Breast epithelium (tissue), 4 donors: ENCODE results near the gene CAMTA1. TPM values are rescaled to one million over a fixed set of nuclear protein-coding genes. Genes with fewer than 3 reads are reported as not detected.

Experiments used
- DNase-seq, 2 donors: peaks; one replicate each; pipeline ENCODE4 v3.0.0-alpha.2; 2019; ENCODE audit warnings: low spot score in 2 of 2
- H3K27ac ChIP-seq, 2 donors: fragments of 200-600 bp; sonication (generic) in 1 of 2; one replicate each; pipeline ENCODE4 v1.5.1; 2016 to 2019; ENCODE audit warnings: mild to moderate bottlenecking in 1 of 2
- H3K27me3 ChIP-seq, 2 donors: fragments of 200-600 bp; sonication (generic) in 1 of 2; one replicate each; pipeline versions ENCODE4 v1.5.1 to v1.6.0; 2017 to 2019; ENCODE audit warnings: control low read depth in 1 of 2, mild to moderate bottlenecking in 1 of 2
- H3K36me3 ChIP-seq: fragments of 200-600 bp; one replicate; pipeline ENCODE4 v1.5.1; 2019
- H3K4me1 ChIP-seq, 2 donors: fragments of 200-600 bp; sonication (generic); one replicate each; pipeline ENCODE4 v1.5.1; 2016 to 2019; ENCODE audit warnings: control low read depth in 1 of 2
- H3K4me3 ChIP-seq, 3 donors: fragments of 200-600 bp; sonication (generic); 1 replicate in 2 of 3; 2 replicates in 1 of 3; pipeline ENCODE4 v1.5.1; 2016 to 2019; ENCODE audit warnings: mild to moderate bottlenecking in 3 of 3, moderate library complexity in 2 of 3
- H3K9me3 ChIP-seq, 2 donors: fragments of 200-600 bp; sonication (generic) in 1 of 2; one replicate each; pipeline ENCODE4 v1.5.1; 2016 to 2019; ENCODE audit warnings: control low read depth in 1 of 2
- POLR2A ChIP-seq: fragments of 450-650 bp; IDR thresholded peaks from one replicate; pipeline ENCODE4 v1.6.1; 2016; ENCODE audit warnings: antibody characterized with exemption, mild to moderate bottlenecking, moderate library complexity
- POLR2AphosphoS5 ChIP-seq, 3 donors: sonication (generic); formaldehyde crosslinking; IDR thresholded peaks; one replicate each; pipeline ENCODE4 v1.6.1; 2017; ENCODE audit warnings: antibody characterized with exemption in 3 of 3
- intact Hi-C: fragments of 100-400 bp; cut with DNase I; formaldehyde crosslinking; loops from one replicate; pipeline ENCODE4 v1.15.1; 2023; ENCODE audit warnings: low total_unique reads
- total RNA-seq, 3 donors: library from RNA; depleted of rRNA; stranded (reverse); fragments of >200 nt; gene quantifications; one replicate each; pipeline ENCODE4 v1.1.0, GENCODE V29; 2016
- TF ChIP-seq, protein P1 (sequence below), 3 donors: fragments of 450-650 bp; IDR thresholded peaks; one replicate each; pipeline ENCODE4 v1.5.1; 2016 to 2017; ENCODE audit warnings: antibody characterized with exemption in 3 of 3, mild to moderate bottlenecking in 3 of 3, moderate library complexity in 3 of 3

The CAMTA1 gene
- total RNA-seq, 3 donors from 2014 or later = 53.4 to 84.0 (median 61.9) TPM

DNA sequence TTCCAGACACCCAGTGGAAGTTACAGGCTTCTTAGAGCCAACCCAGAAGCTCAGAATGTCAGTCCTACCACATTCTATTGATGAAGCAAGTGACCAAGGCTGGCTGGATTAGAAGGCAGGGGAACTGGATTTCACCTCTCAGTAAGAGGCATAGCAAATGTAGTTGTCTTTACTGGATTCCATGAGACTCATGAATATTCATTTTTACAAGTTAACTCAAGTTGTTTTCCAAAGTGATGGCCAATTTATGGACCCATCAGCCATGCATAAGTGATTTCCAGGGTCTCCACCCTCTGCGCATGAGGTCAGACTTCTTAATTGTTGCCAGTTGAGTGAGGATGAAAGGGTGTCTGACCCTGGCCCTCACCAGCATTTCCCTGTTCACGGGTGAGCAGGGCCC, 559.0 kb downstream of the CAMTA1 start:
- intact Hi-C loops = no loop called here
- H3K27ac ChIP-seq = no peak overlapping the region
- no peaks in the 10 kb centered on the region for H3K27me3 ChIP-seq
- no peaks in the 10 kb centered on the region for H3K9me3 ChIP-seq
- DNase-seq = no peak
- no peaks in the 10 kb centered on the region for H3K4me1 ChIP-seq
- TF ChIP-seq POLR2AphosphoS5 (IDR thresholded peaks at IDR 0.05) (no peak), POLR2A (no peak)
- TF ChIP-seq, protein P1, sequence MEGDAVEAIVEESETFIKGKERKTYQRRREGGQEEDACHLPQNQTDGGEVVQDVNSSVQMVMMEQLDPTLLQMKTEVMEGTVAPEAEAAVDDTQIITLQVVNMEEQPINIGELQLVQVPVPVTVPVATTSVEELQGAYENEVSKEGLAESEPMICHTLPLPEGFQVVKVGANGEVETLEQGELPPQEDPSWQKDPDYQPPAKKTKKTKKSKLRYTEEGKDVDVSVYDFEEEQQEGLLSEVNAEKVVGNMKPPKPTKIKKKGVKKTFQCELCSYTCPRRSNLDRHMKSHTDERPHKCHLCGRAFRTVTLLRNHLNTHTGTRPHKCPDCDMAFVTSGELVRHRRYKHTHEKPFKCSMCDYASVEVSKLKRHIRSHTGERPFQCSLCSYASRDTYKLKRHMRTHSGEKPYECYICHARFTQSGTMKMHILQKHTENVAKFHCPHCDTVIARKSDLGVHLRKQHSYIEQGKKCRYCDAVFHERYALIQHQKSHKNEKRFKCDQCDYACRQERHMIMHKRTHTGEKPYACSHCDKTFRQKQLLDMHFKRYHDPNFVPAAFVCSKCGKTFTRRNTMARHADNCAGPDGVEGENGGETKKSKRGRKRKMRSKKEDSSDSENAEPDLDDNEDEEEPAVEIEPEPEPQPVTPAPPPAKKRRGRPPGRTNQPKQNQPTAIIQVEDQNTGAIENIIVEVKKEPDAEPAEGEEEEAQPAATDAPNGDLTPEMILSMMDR (IDR thresholded peaks at IDR 0.05) = no peak
- H3K36me3 ChIP-seq = no peaks in the 10 kb centered on the region
- H3K4me3 ChIP-seq = no peak overlapping the region

DNA sequence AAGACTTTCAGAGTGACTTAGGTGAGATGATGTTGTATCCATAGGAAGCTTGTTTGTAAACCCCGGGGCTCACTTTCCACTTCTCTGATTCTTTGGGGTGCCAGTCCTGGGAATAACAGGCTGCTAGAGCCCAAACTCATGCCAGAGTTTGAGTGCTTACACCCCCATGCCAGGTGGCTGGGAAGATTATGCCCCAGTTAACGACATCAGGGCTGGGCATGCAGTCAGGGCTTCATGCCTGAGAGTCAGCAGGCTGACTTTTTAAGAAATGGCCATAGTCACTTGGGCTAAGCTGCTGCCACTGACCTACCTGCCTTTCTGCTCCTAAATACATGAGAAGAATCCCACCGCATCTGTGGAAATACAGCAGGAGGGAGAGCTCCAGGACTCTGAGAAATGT, 560.3 kb downstream of the CAMTA1 start:
- Histone ChIP-seq H3K9me3 (no peaks in the 10 kb centered on the region), H3K27ac (no peak overlapping the region), H3K36me3 (no peaks in the 10 kb centered on the region), H3K4me3 (no peak overlapping the region), H3K27me3 (no peaks in the 10 kb centered on the region), H3K4me1 (no peaks in the 10 kb centered on the region)
- intact Hi-C loops = no loop called here
- TF ChIP-seq, protein P1 (IDR thresholded peaks at IDR 0.05) = no peak
- no peak for TF ChIP-seq POLR2A
- TF ChIP-seq POLR2AphosphoS5 (IDR thresholded peaks at IDR 0.05) = no peak
- DNase-seq = no peak

DNA sequence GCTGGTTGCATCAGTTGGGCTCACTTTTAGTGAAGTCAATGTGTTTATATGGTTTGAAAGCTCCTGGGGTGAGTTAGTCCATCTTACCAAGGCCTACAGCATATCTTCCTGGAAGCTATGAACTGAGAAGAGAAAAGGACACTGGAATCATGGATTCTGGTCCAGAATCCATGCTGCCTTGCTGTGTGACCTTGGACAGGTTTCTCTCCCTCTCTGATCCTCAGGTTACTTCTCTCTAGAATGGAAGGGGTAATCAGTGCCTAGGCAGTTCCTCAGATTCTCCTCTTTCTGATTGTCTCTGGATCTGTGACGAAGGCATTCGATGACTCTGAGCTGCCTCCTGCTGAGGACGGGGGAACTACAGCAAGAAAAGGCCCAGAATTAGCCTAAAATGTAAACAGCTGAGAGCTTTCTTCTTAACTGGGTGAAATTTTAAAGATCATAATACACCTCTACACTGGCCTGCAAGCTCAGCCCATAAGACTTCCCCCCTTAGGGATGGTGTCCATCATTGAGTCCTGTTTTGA, 560.9 kb downstream of the CAMTA1 start:
- intact Hi-C loops = no loop called here
- no peaks in the 10 kb centered on the region for H3K36me3 ChIP-seq
- H3K4me1 ChIP-seq = no peaks in the 10 kb centered on the region
- DNase-seq = no peak
- TF ChIP-seq, protein P1 (IDR thresholded peaks at IDR 0.05) = no peak
- TF ChIP-seq POLR2AphosphoS5 (IDR thresholded peaks at IDR 0.05) (no peak), POLR2A (no peak)
- H3K4me3 ChIP-seq = no peak overlapping the region
- H3K9me3 ChIP-seq = no peaks in the 10 kb centered on the region
- no peak overlapping the region for H3K27ac ChIP-seq
- no peaks in the 10 kb centered on the region for H3K27me3 ChIP-seq

DNA sequence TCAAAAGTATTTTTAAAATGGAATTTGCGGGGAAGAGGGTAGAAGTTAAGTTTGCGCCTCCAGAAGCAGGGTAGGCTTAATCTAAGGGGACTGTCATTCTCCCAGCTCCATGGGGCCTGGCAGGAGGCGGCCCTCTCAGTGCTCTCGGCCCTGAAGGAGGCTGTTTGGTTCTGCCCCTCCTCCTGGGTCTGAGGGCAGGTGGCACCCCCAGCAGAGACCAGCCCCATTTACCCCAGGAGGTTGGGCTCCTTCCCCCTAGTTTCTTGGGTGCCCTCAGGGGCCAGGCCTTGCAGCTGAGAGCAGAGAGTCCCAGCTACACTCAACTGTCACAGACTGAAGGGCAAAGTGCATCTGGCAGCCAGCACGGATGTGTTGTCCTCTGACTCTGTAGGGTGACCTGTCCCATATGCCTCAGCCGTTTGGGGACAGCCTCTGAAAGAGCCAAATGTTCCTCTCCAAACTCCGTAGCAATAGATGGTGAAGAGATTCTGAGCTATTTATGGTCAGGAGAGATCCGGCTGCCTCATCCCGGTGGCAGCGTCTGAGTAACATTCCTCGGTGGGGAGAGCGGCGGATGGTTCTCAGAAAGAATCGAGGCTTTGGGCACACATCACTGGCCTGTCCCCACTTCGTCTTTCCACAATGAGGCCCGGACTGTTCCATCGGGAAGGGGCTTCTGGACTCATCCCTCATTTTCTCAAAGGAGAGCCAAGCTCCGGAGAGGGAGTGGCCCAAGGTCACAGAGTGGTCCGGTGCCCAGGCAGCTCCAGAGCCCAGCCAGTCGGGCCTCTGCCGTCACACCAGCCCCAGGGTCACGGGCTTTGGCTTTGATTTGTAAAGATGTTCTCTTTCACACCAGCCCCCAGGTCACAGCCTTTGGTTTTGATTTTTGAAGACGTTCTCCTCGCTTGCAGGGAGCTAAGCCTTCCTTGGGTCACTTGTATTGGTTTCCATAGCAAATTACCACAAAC, 561.6 kb downstream of the CAMTA1 start:
- intact Hi-C loops = no loop called here
- no peaks in the 10 kb centered on the region for H3K9me3 ChIP-seq
- no peak for TF ChIP-seq POLR2AphosphoS5 (IDR thresholded peaks at IDR 0.05)
- no peak for TF ChIP-seq POLR2A
- TF ChIP-seq, protein P1 (IDR thresholded peaks at IDR 0.05) = no peak
- no peaks in the 10 kb centered on the region for H3K27me3 ChIP-seq
- H3K4me3 ChIP-seq = no peak overlapping the region
- no peaks in the 10 kb centered on the region for H3K36me3 ChIP-seq
- DNase-seq = no peak
- H3K27ac ChIP-seq = no peak overlapping the region
- H3K4me1 ChIP-seq = no peaks in the 10 kb centered on the region

DNA sequence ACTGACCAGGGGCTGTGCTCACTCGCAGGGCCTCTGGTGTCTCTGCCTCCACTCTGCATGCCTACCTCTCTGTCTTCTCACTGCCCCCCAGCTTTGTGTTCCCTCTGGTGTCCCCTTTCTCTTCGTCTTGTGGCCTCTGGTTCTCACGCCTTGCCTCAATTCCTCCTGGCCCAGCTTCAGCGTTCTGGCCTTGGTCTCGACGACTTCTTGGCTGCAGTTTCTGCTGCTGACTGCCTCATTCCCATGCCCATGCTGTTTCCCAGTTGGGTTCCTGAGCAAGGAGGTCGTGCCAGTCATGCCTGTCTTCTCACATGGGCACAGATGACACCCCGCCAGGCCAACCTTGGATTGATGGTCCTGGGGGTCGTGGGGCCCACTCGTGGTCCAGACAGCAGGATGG, 562.8 kb downstream of the CAMTA1 start:
- Histone ChIP-seq H3K9me3 (no peaks in the 10 kb centered on the region), H3K27me3 (no peaks in the 10 kb centered on the region), H3K4me1 (no peaks in the 10 kb centered on the region), H3K27ac (no peak overlapping the region), H3K4me3 (no peak overlapping the region), H3K36me3 (no peaks in the 10 kb centered on the region)
- intact Hi-C loops = no loop called here
- TF ChIP-seq POLR2AphosphoS5 (IDR thresholded peaks at IDR 0.05) (no peak), POLR2A (no peak)
- TF ChIP-seq, protein P1 (IDR thresholded peaks at IDR 0.05) = no peak
- no peak for DNase-seq
